GM12865 (cell line): ENCODE data around the gene FCRLA.
"Not testable (repeated sequence)": the region's sequence is repeated elsewhere in the genome, so short reads cannot be mapped to it uniquely, and the experiment has no call there.

Experiments
- DNase-seq: peaks from one replicate; pipeline ENCODE4 v3.0.0; 2010; ENCODE audit warnings: low read depth
- H3K4me3 ChIP-seq: 2 replicates; pipeline ENCODE4 v1.5.1; 2011; ENCODE audit warnings: mild to moderate bottlenecking, low read depth, low read length, control low read depth
- CTCF ChIP-seq: IDR thresholded peaks from 2 replicates; pipeline ENCODE4 v1.5.1; 2011; ENCODE audit warnings: low read length, control low read depth, low read depth, inconsistent platforms; ENCODE audit not compliant: insufficient read depth; ENCODE audit errors: missing control alignments

FCRLA gene

DNA sequence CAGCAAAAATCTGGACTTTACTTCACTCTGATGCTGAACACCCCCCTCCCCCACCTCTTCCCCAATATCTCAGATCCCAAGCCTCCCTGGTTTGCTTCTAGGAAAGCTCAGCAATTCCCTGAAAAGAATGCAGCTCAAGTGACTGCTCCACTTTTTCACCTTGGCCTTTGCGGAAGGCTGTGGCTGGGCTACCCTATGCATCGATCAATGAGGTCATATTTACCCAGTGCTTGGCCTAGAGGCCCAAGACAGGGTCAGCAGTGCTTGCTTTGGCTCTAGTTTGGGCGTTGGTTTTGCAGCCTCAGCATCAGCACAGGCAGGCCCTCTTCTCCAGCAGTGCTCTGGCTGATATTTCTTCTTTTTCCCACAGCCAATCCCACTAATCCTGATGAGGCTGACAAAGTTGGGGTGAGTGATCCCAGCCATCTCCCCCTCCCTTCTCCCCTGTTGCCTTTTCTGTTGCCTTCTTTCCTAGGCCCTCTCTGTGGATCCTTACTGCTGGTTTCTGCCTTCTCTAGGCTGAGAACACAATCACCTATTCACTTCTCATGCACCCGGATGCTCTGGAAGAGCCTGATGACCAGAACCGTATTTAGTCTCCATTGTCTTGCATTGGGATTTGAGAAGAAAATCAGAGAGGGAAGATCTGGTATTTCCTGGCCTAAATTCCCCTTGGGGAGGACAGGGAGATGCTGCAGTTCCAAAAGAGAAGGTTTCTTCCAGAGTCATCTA, 29.9 kb upstream of the FCRLA start:
- DNase-seq: no peak
- no peak for TF ChIP-seq CTCF
- H3K4me3 ChIP-seq: no peak overlapping the region

- no peak overlapping the region for H3K4me3 ChIP-seq
- no peak for TF ChIP-seq CTCF
- no peak for DNase-seq
These were observed 28.5 kb upstream of the FCRLA start for GRCh38 chr1:161678500-161678899.

DNA sequence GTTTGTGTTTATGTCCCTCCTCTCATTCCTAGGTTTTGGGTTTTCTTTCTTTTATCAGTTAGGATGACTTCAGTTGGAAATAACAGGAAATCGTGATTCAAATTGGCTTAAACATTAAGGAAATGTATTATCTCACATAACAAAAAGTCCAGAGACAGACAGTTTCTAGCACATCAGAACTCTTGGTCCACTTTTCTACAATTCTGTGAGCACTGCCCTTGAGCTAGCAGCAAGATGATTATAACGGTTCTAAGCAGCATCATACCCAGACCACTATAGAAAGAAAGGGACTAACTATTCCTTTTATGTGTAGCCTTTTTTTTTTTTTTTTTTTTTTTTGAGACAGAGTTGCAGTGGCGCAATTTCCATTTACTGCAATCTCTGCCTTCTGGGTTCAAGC, 25.1 kb upstream of the FCRLA start:
- no peak for TF ChIP-seq CTCF
- no peak for DNase-seq
- no peak overlapping the region for H3K4me3 ChIP-seq

DNA sequence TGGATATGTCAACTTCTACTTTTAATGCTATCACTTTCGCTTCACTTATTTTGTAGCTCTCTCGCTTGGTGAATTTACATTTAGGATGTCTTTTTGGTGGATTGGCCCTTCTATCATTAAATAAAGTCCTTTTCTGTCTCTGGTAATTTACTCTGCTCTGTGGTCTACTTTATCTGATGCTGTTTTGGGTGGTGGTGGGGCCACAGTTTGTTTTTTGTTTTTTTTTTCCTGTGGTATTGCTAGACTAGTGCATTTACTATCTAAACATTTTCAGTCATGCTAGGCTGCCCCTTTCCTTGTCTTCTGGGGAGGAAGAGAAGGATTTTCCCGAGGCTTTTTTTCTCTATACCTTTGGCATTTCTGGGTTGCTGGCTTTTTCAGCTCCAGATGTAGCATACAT, 18.1 kb upstream of the FCRLA start:
- no peak overlapping the region for H3K4me3 ChIP-seq
- no peak for DNase-seq
- no peak for TF ChIP-seq CTCF

DNA sequence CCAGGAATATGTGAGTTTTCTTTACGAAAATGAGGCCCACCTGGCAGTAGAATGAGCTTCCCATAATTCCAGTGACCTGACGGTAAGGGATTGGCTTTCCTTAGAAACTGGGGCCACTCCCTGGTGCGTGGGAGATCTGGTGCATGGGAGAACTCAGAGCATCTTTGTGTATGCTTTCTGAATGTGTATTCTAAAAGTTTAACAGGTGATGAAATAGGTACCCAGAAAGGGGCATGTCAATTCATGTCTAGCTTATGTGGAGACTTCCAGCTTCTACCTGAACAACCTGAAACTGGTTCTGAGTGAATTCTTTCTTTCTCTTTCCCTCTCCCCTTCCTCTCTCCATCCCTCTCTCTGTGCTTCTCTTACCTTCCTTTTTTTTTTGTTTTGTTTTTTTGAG, 15.2 kb upstream of the FCRLA start:
- TF ChIP-seq CTCF: no peak
- no peak overlapping the region for H3K4me3 ChIP-seq
- no peak for DNase-seq

DNA sequence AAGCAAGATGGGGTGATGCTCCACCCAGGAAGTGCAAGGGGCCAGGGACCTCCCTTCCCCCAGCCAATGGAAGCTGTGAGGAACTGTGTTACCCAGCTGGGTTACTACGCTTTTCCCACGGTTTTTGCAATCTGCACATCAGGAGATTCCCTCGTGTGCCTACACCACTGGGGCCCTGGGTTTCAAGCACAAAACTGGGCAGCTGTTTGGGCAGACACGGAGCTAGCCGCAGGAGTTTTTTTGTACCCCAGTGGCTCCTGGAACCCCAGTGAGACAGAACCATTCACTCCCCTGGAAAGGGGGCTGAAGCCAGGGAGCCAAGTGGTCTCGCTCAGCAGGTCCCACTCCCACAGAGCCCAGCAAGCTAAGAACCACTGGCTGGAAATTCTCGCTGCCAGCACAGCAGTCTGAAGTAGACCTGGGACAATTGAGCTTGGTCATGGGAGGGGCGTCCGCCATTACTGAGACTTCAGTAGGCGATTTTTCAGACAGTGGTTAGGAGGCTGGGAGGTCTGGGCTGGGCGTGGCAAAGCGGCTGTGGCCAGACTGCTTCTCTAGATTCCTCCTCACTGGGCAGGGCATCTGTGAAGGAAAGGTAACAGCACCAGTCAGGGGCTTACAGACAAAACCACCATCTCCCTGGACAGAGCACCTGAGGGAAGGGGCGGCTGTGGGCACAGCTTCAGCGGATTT, 13.9 kb upstream of the FCRLA start:
- H3K4me3 ChIP-seq, DNase-seq: not testable (repeated sequence)

DNA sequence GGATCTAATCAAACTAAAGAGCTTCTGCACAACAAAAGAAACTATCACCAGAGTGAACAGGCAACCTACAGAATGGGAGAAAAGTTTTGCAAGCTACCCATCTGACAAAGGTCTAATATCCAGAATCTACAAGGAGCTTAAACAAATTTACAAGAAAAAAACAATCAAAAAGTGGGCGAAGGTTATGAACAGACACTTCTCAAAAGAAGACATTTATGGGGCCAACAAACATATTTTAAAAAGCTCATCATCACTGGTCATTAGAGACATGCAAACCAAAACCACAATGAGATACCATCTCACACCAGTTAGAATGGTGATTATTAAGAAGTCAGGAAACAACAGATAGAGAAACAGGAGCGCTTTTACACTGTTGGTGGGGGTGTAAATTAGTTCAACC, 8.7 kb upstream of the FCRLA start:
- DNase-seq, H3K4me3 ChIP-seq: not testable (repeated sequence)

DNA sequence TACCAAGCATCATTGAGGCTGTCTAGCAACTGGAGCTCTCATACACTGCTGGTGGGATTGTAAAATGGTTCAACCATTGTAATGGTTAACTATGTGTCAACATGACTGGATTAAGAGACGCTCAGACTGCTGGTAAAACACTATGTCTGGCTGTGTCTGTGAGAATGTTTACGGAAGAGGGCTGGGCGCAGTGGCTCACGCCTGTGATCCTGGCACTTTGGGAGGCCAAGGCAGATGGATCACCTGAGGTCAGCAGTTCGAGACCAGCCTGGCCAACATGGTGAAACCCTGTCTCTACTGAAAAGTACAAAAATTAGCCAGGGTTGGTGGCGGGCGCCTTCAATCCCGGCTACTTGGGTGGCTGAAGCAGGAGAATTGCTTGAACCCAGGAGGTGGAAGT, 4.8 kb upstream of the FCRLA start:
- DNase-seq: no peak
- no peak overlapping the region for H3K4me3 ChIP-seq
- TF ChIP-seq CTCF: no peak
